ENCODE data around the gene MRPL9. TPM values are rescaled to one million over a fixed set of nuclear protein-coding genes. Genes with fewer than 3 reads are reported as not detected.

MRPL9 gene
- total RNA-seq (2013; cell fraction: nucleolus; rRNA removed) = 31.9 and 36.9 TPM in 2 replicates
- total RNA-seq (2014; rRNA removed) (109 and 139 TPM in 2 replicates), total RNA-seq (2014; rRNA removed; fragmentation: Illumina TruSeq; extraction: Trizol) (107 and 116 TPM in 2 replicates), total RNA-seq (2021) (89.5 and 103 TPM in 2 replicates), polyA plus RNA-seq (2011; rRNA removed) (124 and 147 TPM in 2 replicates), polyA plus RNA-seq (2014; fragmentation: Illumina TruSeq; extraction: Trizol) (103 and 111 TPM in 2 replicates), polyA plus RNA-seq (2014; fragmentation: Nextera tagmentation; extraction: Ambion mirVana) (10 to 100 TPM; 35.7 to 66.7 TPM), polyA plus RNA-seq (2014; rRNA removed) (87.2 and 91.7 TPM in 2 replicates), polyA plus RNA-seq (2016; fragmentation: Nextera tagmentation; extraction: Ambion mirVana) (100 to 1,000 TPM; 133 to 161 TPM), polyA minus RNA-seq (2011; rRNA and poly(A)+ RNA removed) (61.2 and 77.8 TPM in 2 replicates), Bru-seq, nascent RNA (percentile 88 among the genes with signal in this experiment), BruChase-seq, experiment 1, labeled RNA remaining after a 6-hour chase (percentile 92 among the genes with signal in this experiment), BruChase-seq, experiment 2, labeled RNA remaining after a 2-hour chase (percentile 87 among the genes with signal in this experiment)
- 51.3 TPM for polyA plus RNA-seq (2011; ENCODE audit: low read depth)
- 78.4 and 104 TPM in 2 replicates for polyA plus RNA-seq (2011; cell fraction: cytosol; rRNA removed)
- 61.1 and 76.3 TPM in 2 replicates for polyA plus RNA-seq (2011; cell fraction: nucleus; rRNA removed)
- polyA plus RNA-seq (2012) = 67.8 and 81.9 TPM in 2 replicates
- polyA minus RNA-seq (2011; cell fraction: cytosol; rRNA and poly(A)+ RNA removed) = 26.7 and 30.9 TPM in 2 replicates
- polyA minus RNA-seq (2011; cell fraction: nucleus; rRNA and poly(A)+ RNA removed) = 15.5 and 25.2 TPM in 2 replicates
- long read RNA-seq, experiment 1, transcript MRPL9-202 (7 exons, 1,296 nt) = major isoform, 60 of 76 reads
- long read RNA-seq, experiment 1, transcript MRPL9-201 (6 exons, 882 nt) = minor isoform, 6 of 76 reads
- long read RNA-seq, experiment 1, partial matches to known transcripts = 2 of 76 reads
- long read RNA-seq, experiment 1, other reads (novel, unspliced or antisense) = 8 of 76 reads
- long read RNA-seq, experiment 2, transcript MRPL9-201 (6 exons, 882 nt) = minor isoform, 32 of 361 reads
- long read RNA-seq, experiment 2, transcript MRPL9-202 (7 exons, 1,296 nt) = major isoform, 299 of 361 reads
- long read RNA-seq, experiment 2, partial matches to known transcripts = 1 of 361 reads
- long read RNA-seq, experiment 2, other reads (novel, unspliced or antisense) = 28 of 361 reads

- FAIRE-seq = peak; percentile 44
- 1% methylated on average over 61 of the region's 68 CpGs for WGBS (ENCODE audit: insufficient coverage, insufficient replicate concordance, low lambda C conversion rate, missing lambda C conversion rate)
- TF ChIP-seq MXI1 (IDR thresholded peaks at IDR 0.05; ENCODE audit: low read depth, low read length) (peak; percentile 83), ZBTB11 (CRISPR knock-in tag; IDR thresholded peaks at IDR 0.05) (no peak), GABPA (IDR thresholded peaks at IDR 0.05; ENCODE audit: low read depth) (no peak), RUNX3 (IDR thresholded peaks at IDR 0.05; ENCODE audit: low read length) (peak; percentile 40), CEBPZ (IDR thresholded peaks at IDR 0.05; ENCODE audit: low read depth, low read length) (no peak), CBX3 (IDR thresholded peaks at IDR 0.05; ENCODE audit: borderline replicate concordance, low read depth) (no peak), ZBED1 (IDR thresholded peaks at IDR 0.05; ENCODE audit: borderline replicate concordance) (no peak), BCL11A (IDR thresholded peaks at IDR 0.05; ENCODE audit: low read depth, low read length) (no peak)
Observed at GRCh38 chr1:151762941-151763921, at the start of gene MRPL9. TSS of gene MRPL9 (minus strand) at chr1:151763496. CDS start at chr1:151763479, 17 bp downstream.

More at GRCh38 chr1:151762941-151763921, at the start of gene MRPL9:
- Histone ChIP-seq H3K4me2 (ENCODE audit: control insufficient read depth, insufficient read depth) (peak within 1 kb of the TSS; percentile 95), H3K27ac (ENCODE audit: control insufficient read depth, insufficient read depth) (peak within 1 kb of the TSS; percentile 84), H3K9me3 (replicated peaks; ENCODE audit: control insufficient read depth, insufficient read depth, low read length) (no peaks in the 10 kb centered on the region), H3K9ac (ENCODE audit: control insufficient read depth, insufficient read depth, low read length) (peak within 1 kb of the TSS; percentile 92), H3K4me3 (peak within 1 kb of the TSS; percentile 82), H3K36me3 (ENCODE audit: control insufficient read depth in 2 of 2, insufficient read depth in 2 of 2, low read length in 1 of 2) (peaks cover 3 to 19% of the 10 kb centered on the region in 2 experiments; a peak in 3 of 4 replicates), H3K4me1 (ENCODE audit: control insufficient read depth, insufficient read depth, low read length) (no peaks in the 10 kb centered on the region), H4K20me1 (ENCODE audit: control insufficient read depth, insufficient read depth) (no peaks in the 10 kb centered on the region), H3K27me3 (replicated peaks in 1 of 2; ENCODE audit: control insufficient read depth in 2 of 2, insufficient read depth in 2 of 2, low read length in 1 of 2) (no peaks in the 10 kb centered on the region), H2AFZ (ENCODE audit: control insufficient read depth, low read depth, low read length) (peak within 1 kb of the TSS; percentile 99), H3K79me2 (ENCODE audit: control insufficient read depth, insufficient read depth, low read length) (peaks cover 12% of the 10 kb centered on the region)
- intact Hi-C loops (cut with micrococcal nuclease; ENCODE audit: unreplicated experiment) = no loop called here
- ATAC-seq = peak; percentile 100
- SMC1A ChIA-PET (ENCODE audit: uncharacterized antibody, unreplicated experiment) = interaction anchor here (0.7 to 1.7 kb wide), 6 partner anchors 13 to 81 kb away, joined by 3 to 4 read pairs (median 3); no protein-coding TSS in a partner anchor
- in situ Hi-C loops (cut with MboI) = no loop called here
- BruUV-seq (replicated peaks) = no TSS peak
- CTCF ChIA-PET = interaction anchor here (0.6 to 2.1 kb wide), 10 partner anchors 9 to 239 kb away, joined by 3 to 10 read pairs (median 4); partner anchors contain the start of gene TDRKH
- RAD21 ChIA-PET (ENCODE audit: unreplicated experiment) = interaction anchor here (0.7 to 1.7 kb wide), 9 partner anchors 26 to 319 kb away, joined by 3 to 5 read pairs (median 4); no protein-coding TSS in a partner anchor
- POLR2A ChIA-PET = interaction anchor here (0.6 to 1.2 kb wide), 3 partner anchors 13 to 67 kb away, joined by 3 to 4 read pairs (median 3); no protein-coding TSS in a partner anchor
- peak; percentile 45 for DNase-seq (ENCODE audit: low read depth, low spot score)

Data from GM12878 (cell line).